NCI-H524 (cell line): ENCODE data around the gene TSPAN9.

ENCODE experiments used
- DNase-seq, 2 experiments: peaks; one replicate each; lab custom pipeline; 2025; lab: John Stamatoyannopoulos, UW

The TSPAN9 gene

DNA sequence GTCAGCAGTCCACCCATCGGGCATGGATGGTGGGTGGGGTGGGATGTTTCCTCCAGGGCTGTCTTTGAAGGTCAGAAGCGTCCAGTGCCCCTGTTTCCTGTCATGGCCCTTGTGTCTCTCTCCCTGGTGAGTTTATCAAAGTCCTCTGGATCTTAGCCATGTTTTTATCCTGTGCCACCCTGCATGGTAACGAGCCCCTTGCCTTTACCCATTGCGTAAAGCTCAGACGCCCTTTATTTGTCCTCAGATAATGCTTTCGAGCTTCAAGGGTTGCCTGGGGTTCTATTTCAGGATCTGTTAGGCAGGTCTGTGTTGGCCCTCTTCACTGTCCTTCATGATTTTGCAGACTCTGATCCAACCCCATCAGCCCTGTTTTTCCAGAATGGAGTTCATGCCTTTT is 172.9 kb downstream of the TSPAN9 start:
- no peak for DNase-seq

DNA sequence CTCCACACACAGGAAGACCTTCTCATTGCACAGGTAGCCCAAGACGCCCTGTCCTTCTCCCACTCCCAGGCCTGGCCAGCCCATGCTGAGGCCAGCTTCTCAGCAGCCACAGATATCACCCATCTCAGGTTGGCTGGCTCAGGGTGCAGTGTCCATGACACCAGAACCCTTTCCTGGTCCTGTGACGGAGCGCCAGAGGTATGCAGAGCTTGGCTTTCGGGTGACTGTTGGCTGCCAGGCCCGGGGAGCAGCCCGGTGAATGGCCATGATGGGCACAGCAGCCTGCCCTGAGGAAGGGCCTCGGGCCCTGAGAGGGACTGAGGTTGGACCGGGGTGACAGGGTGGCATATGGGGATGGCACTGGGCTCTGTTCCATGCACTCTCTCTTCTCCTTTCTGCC is 173.4 kb downstream of the TSPAN9 start:
- DNase-seq = no peak

DNA sequence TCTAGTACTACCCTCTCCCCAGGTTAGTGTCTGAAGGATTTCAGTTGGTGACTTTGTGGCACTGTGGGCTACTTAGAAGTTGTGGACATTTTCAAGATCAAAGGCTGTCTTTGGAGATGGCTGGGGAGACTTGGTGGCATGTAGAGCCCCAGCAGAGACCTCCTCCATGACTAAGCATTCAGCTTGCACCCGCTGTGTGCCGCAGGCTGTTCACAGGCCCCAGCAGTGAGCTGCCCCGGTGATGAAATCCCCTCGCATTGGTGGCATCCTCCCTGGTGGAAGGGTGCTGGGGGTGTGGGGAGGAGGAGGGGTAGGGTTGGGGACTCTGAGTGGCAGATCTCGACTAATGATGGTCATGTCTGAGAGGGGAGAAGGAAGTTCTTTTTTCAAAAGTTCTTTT is 173.9 kb downstream of the TSPAN9 start:
- peak in 1 of 2 experiments; percentile 9 for DNase-seq

GRCh38 chr12:3251691-3252090 is 174.5 kb downstream of the TSPAN9 start:
- peak; percentile 36 to 74 for DNase-seq

DNA sequence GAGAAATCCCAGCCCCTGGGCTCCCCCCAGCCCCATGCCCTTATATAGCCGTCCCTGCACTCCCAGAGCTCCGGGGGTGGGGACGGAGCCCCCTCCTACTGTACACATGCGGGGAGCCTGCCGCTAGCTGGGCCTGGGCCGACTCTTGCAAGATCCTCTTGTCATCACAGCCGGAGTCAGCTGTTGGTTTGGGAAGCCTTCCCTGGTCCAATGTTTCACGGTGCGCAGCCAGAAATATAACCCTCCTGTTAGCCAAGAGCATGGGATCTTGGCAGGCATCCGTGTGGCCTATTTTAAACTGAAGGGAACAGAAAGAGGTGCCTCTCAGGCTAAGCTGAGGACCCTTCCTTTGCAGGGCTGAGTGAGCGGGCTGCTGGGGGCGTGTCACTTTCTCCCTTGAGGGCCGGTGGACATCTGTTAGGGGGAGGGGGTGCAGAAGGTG is 175.3 kb downstream of the TSPAN9 start:
- DNase-seq = peak; percentile 84 to 86

DNA sequence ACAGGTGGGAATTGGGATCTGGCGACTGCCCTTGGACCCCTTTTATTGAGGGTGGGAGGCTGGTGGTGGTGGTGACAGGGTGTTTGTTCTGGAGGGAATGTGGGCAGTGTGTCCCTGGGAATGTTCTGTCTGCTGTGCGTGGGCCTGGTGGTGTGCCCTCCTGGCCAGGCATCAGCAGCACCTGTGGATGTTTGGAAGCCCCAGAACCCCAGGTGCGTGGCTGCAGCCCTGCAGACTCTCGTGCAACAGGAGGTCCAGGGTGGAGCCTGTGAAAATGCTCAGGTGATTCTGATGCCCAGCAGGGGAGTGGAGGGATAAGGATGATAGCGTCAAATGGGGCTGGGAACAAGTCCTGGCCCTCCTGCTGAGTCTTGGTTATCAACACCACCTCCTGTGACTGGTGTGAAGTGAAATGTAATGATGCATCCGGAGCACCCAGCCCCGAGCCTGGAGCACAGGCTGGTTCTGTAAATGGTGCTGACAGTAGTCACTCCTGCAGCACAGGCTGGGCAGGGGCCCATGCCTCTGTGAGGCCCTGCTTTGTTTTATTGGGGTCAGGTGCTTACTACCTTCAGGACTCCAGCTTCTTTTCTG is 176.6 kb downstream of the TSPAN9 start:
- DNase-seq = no peak

DNA sequence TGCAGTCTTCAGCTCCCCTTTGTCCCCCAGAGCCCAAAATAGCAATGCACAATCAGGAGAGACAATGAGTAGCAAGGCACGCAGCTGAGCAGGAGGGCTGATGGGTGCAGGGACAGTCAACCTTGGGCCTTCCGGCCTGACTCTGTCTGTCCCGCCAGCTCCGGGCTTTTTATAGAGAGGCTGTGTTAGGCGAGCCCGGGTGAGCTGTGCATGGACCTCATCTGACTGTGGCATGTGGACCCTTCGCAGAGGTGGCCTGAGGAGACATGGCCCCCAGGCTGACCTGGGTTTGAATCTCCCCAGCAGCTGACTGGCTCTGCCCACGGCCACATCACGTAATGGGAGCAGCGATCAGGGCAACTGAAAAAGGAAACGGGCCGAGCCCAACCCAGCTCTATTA is 177.9 kb downstream of the TSPAN9 start:
- DNase-seq = no peak

DNA sequence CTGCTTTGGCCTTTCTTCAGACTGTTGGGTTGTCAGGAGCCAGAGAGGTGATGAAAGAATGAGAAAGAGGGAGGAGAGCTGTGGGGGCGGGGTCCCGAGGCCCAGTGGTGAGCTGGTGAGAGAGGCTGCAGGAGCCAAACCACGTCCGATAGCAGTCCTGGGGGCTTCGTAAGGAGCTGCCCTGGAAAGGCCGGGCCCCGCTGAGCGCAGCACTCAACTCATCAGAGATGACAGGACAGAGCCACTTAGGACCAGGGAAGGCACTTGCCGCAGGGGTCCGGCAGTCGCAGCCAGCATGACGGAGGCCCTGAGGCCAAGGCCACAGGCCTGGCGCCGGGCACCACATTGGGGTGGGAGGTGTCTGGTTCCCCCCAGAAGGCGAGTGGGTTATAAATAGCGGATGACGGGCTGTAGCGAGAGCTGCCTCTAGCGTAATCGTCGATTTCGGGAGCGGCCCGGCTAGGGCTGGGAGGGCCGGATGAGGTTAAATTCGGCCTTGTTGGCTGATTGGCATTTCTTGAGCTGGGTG is 179.0 kb downstream of the TSPAN9 start:
- DNase-seq = no peak

- no peak for DNase-seq
These were observed 180.2 kb downstream of the TSPAN9 start for GRCh38 chr12:3257411-3257810.

GRCh38 chr12:3259973-3260372 is 182.8 kb downstream of the TSPAN9 start:
- no peak for DNase-seq

DNA sequence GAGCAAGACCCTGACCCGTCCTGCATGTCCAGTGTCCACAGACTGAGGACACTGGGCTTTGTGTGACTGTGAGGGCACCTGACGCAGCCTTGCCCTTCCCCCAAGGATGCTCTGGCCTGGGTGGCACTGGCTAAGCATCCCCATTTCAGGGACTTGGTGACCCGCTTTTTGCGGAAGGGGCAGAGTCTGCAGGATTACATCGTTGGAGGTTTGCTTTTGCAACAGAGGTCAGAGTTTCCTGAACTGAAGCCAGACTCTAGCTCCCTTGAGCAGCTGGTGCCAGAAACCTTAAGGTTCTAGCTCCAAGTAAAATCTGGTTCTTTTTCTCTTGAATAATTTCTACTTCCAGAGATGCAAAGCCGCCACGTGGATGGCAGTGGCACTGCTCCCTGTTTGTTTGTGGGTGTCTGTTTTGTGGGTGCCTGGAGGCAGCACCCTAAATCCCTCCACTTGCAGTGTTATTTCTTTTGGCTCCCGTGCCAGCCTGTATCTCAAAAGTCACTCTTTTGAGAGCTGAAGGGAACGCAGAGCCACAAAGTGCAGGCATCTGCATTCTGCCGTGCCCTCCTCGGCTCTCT is 184.7 kb downstream of the TSPAN9 start:
- DNase-seq = no peak

GRCh38 chr12:3262470-3262869 is 185.3 kb downstream of the TSPAN9 start:
- peak in 1 of 2 experiments; percentile 20 for DNase-seq

GRCh38 chr12:3263282-3263681 is 186.1 kb downstream of the TSPAN9 start:
- DNase-seq = peak; percentile 44 to 72

DNA sequence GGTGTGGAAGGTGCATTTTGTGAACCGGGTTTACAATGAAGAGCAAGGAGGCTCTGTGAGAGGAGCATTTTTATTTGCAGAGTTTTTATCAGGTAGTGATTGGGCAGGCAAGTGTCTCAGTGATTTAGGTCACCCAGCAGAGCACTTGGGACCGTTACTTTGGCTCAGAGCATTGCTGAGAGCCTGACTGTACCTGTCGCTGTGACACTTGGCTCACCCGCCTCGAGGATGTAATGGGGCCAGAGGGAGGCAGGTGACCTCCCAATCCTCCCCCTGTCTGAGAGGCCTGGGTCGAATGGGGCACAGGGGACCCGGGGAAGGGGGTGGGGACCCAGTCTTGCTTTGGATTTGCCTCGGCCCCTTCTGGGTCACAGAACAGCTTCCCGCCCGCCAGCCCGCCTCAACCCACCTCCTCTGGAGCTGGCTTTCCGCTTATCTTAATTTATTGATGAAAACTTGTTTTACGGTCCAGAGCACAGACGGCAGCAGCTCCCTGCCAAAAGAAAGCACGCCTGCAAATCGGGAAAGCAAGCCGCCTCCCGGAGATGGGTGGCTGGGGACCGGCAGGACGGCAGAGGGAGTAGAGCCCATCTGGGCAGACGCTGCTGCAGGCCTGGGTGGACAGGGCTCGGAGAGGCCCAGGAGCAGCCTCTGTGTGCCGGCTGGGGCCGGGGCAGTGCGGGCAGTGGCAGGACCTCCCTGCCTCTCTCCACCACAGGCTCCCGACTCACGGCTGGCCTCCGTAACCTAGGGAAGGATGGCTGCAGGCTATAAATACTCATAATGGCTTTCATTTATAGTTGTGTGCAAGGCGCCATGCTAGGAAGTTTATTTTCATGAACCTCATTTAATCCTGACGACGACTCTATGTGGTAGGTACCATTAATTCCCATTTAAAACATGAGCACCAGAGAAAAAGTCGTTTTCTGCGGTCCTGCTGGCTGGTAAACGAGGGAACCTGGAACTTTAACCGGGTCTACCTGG is 187.1 kb downstream of the TSPAN9 start:
- no peak for DNase-seq

- DNase-seq = no peak
These were observed 188.2 kb downstream of the TSPAN9 start for GRCh38 chr12:3265406-3265805.

DNA sequence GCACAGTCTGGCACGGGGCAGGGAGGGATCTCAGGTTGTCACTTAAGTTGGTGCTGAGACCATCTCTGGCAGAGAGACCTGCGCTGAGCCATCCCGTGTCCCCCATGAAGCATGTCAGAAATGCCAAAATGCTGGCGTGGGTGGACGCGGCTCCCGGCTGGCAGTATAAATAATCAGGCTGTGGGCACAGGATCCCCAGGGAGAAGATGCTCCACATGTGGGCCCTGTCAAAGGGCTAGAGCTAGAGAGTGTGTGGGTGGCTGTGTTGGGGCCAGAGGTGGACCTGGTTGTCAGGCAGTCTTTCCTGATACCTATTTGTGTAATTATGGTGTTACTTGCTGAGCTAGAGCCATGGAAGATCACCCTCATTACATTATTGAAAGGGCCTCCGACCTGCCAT is 189.5 kb downstream of the TSPAN9 start:
- DNase-seq = no peak

DNA sequence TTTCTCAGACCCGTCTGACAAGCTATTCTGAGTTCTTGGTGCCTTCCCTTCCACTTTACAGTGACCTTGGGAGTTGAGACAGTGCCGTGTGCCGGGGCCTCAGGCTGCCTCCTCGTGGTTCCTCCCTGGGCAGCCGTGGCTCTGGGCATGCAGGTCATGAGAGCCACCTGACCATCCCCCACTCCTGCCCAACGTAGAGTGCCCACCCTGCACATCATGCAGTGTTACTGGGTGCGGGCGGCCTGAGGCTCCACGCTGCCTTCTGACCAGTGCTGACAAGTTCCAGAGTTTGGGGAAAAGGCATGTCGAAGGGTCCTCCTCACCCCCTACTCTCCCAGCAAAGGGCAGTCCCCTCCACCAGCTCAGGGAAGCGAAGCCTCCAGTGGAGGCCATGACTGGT is 190.5 kb downstream of the TSPAN9 start:
- no peak for DNase-seq

- no peak for DNase-seq
These were observed 192.4 kb downstream of the TSPAN9 start for GRCh38 chr12:3269594-3269993.

DNA sequence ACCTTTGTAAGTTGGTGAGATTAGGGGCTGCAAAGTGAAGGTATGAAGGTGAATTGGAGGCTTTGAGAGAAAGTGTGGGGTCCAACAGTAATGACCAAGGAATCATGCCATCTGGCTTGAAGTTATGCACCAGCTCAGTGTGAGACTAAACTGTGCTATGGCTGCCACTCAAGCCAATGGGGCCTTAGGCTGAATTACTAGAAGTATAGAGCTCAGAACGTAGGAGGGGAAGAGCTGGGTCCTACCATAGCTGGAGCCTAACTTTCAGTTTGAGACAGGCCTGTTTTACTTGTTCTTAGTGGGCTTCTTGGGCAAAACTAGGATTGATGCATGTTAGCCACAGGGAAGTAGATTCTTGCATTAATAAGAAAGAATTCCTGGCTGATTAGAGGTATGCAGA is 194.0 kb downstream of the TSPAN9 start:
- no peak for DNase-seq

GRCh38 chr12:3271639-3272038 is 194.5 kb downstream of the TSPAN9 start:
- no peak for DNase-seq

GRCh38 chr12:3272958-3273357 is 195.8 kb downstream of the TSPAN9 start:
- DNase-seq = no peak

GRCh38 chr12:3273409-3273853 is 196.3 kb downstream of the TSPAN9 start:
- DNase-seq = no peak

DNA sequence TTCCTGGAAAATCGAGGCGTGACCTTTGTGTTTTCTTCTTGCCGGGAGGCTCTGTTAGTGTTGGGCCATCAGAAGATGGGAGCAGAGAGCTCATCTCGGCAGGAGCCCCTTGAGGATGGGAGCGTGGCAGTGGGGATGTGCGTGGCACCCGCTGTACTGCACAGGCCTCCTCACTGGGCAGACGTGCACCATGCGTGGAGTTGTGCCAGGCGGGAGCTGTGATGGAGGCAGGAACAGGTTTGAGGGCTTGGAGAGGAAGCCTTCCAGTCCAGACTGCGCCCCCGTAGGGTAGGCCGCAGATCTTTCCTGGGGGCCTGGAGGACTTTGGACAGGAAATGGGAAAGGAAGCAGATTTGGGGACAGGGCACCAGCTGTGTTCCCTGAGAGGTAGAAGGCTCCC is 197.5 kb downstream of the TSPAN9 start:
- DNase-seq = peak in 1 of 2 experiments; percentile 30
